ENCODE measurements around the gene RIN1.
"Not testable (repeated sequence)": the region's sequence is repeated elsewhere in the genome, so short reads cannot be mapped to it uniquely, and the experiment has no call there.

The RIN1 gene

DNA sequence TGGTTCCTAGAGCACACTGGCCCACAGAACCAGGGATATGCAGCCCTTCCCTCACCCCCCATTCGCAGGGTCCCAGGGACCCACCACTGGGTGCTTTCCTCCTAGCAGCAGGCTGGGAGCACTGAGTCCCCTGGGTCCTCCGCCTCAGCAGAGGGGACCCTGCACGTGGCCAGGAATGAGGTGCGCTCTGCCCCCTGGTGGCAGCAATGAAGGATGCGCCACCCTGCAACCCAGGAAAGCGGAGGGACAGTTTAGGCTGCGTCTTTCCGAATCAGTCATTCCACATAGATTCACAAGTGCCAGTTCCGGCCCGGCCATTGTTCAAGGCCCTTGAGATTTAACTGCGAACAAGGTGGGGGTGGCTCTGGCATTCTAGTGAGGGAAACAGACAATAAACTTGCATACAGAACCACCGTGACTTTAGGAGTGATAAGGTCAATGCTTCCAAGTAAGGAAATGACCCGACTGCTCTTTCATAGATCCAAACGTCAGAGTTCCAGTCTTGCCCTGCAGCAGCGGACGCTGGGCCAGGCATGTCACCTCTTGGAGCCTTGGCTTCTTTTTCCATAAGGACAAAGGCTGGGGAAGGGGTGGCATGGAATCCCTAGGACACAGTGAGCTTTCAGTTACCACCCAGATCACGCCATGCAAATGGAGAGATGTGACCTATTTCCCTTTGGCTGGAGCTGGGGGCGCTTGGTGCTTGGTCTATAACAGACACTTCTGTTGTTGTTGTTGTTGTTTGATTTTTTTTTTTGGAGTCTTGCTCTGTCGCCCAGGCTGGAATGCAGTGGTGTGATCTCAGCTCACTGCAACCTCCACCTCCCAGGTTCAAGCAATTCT, 7.7 kb downstream of the RIN1 start:
- FAIRE-seq (peak; percentile 98), DNase-seq (ENCODE audit: insufficient read length, low spot score) (peak; percentile 91)
- TF ChIP-seq POU2F2 (IDR thresholded peaks at IDR 0.05; ENCODE audit: low read depth, low read length): peak; percentile 16; the same call in 1 of the 2 replicates
- TF ChIP-seq SPI1 (IDR thresholded peaks at IDR 0.05; ENCODE audit: low read depth, low read length): no peak

DNA sequence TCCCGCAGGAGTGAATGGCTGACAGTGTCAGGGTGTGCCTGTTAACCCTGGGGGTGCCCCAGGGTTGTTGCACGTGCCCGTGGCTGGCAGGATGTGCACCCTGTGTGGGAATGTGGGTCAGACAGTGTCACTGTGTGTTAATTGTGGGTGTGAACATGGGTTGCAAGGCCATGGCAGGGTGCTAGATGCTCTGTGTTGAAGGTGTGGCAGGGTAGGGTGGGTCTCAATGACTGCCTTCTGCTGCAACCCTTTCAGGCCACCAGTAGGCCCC, 8.3 kb downstream of the RIN1 start:
- TF ChIP-seq POU2F2 (IDR thresholded peaks at IDR 0.05; ENCODE audit: low read depth, low read length) (no peak), SPI1 (IDR thresholded peaks at IDR 0.05; ENCODE audit: low read depth, low read length) (no peak), POLR2AphosphoS5 (IDR thresholded peaks at IDR 0.05; ENCODE audit: low read depth, low read length) (no peak), PAX5 (IDR thresholded peaks at IDR 0.05; ENCODE audit: insufficient read depth, low read length, severe bottlenecking) (no peak), TAF1 (IDR thresholded peaks at IDR 0.05; ENCODE audit: low read depth, low read length) (no peak), POLR2A (IDR thresholded peaks at IDR 0.05; ENCODE audit: low read depth, low read length) (no peak)
- DNase-seq (ENCODE audit: insufficient read length, low spot score): no peak
- FAIRE-seq: no peak

GRCh38 chr11:66327171-66328030, 8.8 kb downstream of the RIN1 start:
- FAIRE-seq: no peak
- no peak for DNase-seq (ENCODE audit: insufficient read length, low spot score)
- TF ChIP-seq POU2F2 (IDR thresholded peaks at IDR 0.05; ENCODE audit: low read depth, low read length): no peak
- no peak for TF ChIP-seq PAX5 (IDR thresholded peaks at IDR 0.05; ENCODE audit: insufficient read depth, low read length, severe bottlenecking)
- TF ChIP-seq POLR2A (IDR thresholded peaks at IDR 0.05; ENCODE audit: low read depth, low read length): no peak
- TF ChIP-seq POLR2AphosphoS5 (IDR thresholded peaks at IDR 0.05; ENCODE audit: low read depth, low read length): no peak
- no peak for TF ChIP-seq SPI1 (IDR thresholded peaks at IDR 0.05; ENCODE audit: low read depth, low read length)
- TF ChIP-seq TAF1 (IDR thresholded peaks at IDR 0.05; ENCODE audit: low read depth, low read length): no peak

- TF ChIP-seq SPI1 (IDR thresholded peaks at IDR 0.05; ENCODE audit: low read depth, low read length) (no peak), POLR2AphosphoS5 (IDR thresholded peaks at IDR 0.05; ENCODE audit: low read depth, low read length) (no peak), POU2F2 (IDR thresholded peaks at IDR 0.05; ENCODE audit: low read depth, low read length) (no peak), PAX5 (IDR thresholded peaks at IDR 0.05; ENCODE audit: insufficient read depth, low read length, severe bottlenecking) (no peak), TAF1 (IDR thresholded peaks at IDR 0.05; ENCODE audit: low read depth, low read length) (no peak), POLR2A (IDR thresholded peaks at IDR 0.05; ENCODE audit: low read depth, low read length) (no peak)
- no peak for FAIRE-seq
- no peak for DNase-seq (ENCODE audit: insufficient read length, low spot score)
These were observed 9.7 kb downstream of the RIN1 start for GRCh38 chr11:66326261-66327111.

DNA sequence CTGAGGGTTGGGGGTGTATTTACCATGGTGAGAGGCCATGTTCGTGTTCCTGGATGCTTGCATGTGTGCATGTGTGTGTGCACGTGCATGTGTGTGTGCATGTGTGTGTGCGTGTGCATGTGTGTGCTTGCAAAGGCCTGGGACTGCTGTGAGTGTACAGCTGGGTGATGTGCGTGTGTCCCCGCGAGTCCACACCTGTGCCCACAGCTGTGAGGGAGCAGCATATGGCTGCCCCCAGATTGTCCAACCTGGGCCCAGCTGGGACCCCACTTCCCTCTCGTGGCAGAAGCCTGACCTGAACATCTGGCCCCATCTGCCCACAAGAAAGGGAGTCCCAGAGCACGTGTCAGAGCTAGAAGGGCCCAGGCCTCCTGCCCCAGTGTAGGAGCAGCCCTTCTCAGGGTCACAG, 11.0 kb downstream of the RIN1 start:
- no peak for TF ChIP-seq POLR2A (IDR thresholded peaks at IDR 0.05; ENCODE audit: low read depth, low read length)
- TF ChIP-seq POLR2AphosphoS5 (IDR thresholded peaks at IDR 0.05; ENCODE audit: low read depth, low read length): no peak
- TF ChIP-seq PAX5 (IDR thresholded peaks at IDR 0.05; ENCODE audit: insufficient read depth, low read length, severe bottlenecking): no peak
- TF ChIP-seq POU2F2 (IDR thresholded peaks at IDR 0.05; ENCODE audit: low read depth, low read length): no peak
- no peak for TF ChIP-seq SPI1 (IDR thresholded peaks at IDR 0.05; ENCODE audit: low read depth, low read length)
- TF ChIP-seq TAF1 (IDR thresholded peaks at IDR 0.05; ENCODE audit: low read depth, low read length): no peak
- FAIRE-seq: peak; percentile 48
- no peak for DNase-seq (ENCODE audit: insufficient read length, low spot score)

GRCh38 chr11:66324664-66325063, 11.6 kb downstream of the RIN1 start:
- no peak for FAIRE-seq
- DNase-seq (ENCODE audit: insufficient read length, low spot score): no peak
- TF ChIP-seq POU2F2 (IDR thresholded peaks at IDR 0.05; ENCODE audit: low read depth, low read length) (no peak), PAX5 (IDR thresholded peaks at IDR 0.05; ENCODE audit: insufficient read depth, low read length, severe bottlenecking) (no peak)

DNA sequence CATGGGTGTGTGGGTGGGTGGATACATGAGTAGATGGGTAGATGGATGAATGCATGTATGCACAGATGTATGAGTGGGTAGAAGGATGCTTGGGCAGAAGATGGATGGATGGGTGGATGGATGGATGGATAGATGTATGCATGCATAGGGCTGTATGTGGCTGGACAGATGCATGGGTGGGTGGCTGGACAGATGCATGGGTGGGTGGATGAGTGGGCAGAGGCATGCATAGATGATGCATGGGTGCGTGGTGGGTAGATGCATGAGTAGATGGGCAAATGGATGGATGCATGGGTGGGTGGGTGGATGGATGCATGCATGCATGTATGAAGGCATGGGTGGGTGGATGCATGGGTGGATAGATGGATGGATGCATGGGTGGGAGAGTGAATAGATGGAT, 12.6 kb downstream of the RIN1 start:
- no peak for FAIRE-seq
- DNase-seq (ENCODE audit: insufficient read length, low spot score): no peak
- TF ChIP-seq SPI1 (IDR thresholded peaks at IDR 0.05; ENCODE audit: low read depth, low read length): no peak
- no peak for TF ChIP-seq TAF1 (IDR thresholded peaks at IDR 0.05; ENCODE audit: low read depth, low read length)
- no peak for TF ChIP-seq POLR2AphosphoS5 (IDR thresholded peaks at IDR 0.05; ENCODE audit: low read depth, low read length)
- TF ChIP-seq PAX5 (IDR thresholded peaks at IDR 0.05; ENCODE audit: insufficient read depth, low read length, severe bottlenecking): no peak
- TF ChIP-seq POU2F2 (IDR thresholded peaks at IDR 0.05; ENCODE audit: low read depth, low read length): no peak
- TF ChIP-seq POLR2A (IDR thresholded peaks at IDR 0.05; ENCODE audit: low read depth, low read length): no peak

DNA sequence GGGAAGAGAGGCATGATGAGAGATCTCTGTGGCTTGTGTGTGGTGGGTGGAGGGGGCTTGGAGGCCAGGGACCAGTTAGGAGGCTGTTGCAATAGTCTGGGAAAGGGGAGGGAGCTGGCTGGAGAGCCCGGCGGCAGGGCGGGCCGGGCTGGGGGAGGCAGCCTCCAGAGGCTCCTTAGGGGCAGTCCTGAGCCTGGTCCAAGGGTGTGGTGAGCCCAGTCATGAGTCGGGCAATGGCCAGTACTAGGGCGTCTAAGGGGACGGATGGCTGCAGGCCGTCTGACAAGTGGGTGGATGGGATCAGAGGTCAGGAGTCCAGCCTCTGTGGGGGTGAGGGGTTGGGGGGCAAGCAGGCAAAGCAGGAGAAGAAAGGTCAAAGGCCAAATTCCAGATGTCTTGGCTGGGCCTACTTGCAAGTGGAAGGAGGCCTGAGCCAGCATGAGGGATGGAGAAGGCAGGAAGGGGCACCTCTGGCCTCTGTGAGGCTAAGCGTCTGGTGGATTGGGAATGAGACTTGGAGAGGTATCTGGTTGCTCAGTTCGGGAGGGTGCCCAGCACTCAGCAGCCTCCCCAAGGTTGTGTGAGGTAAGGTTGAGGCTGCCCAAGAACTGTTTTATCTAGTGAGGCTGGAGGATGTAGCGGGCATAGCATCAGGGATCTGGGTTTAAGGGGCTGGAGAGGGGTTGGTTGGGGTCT, 13.4 kb downstream of the RIN1 start:
- FAIRE-seq: no peak

GRCh38 chr11:66321606-66322005, 14.6 kb downstream of the RIN1 start:
- no peak for FAIRE-seq
- no peak for DNase-seq (ENCODE audit: insufficient read length, low spot score)
- TF ChIP-seq TAF1 (IDR thresholded peaks at IDR 0.05; ENCODE audit: low read depth, low read length) (no peak), PAX5 (IDR thresholded peaks at IDR 0.05; ENCODE audit: insufficient read depth, low read length, severe bottlenecking) (no peak), SPI1 (IDR thresholded peaks at IDR 0.05; ENCODE audit: low read depth, low read length) (no peak), POLR2AphosphoS5 (IDR thresholded peaks at IDR 0.05; ENCODE audit: low read depth, low read length) (no peak), POLR2A (IDR thresholded peaks at IDR 0.05; ENCODE audit: low read depth, low read length) (no peak), POU2F2 (IDR thresholded peaks at IDR 0.05; ENCODE audit: low read depth, low read length) (no peak)

More for the DNA sequence above, 13.4 kb downstream of the RIN1 start:
- no peak for TF ChIP-seq PAX5 (IDR thresholded peaks at IDR 0.05; ENCODE audit: insufficient read depth, low read length, severe bottlenecking)
- DNase-seq (ENCODE audit: insufficient read length, low spot score): no peak

GRCh38 chr11:66320748-66321147, 15.5 kb downstream of the RIN1 start:
- FAIRE-seq; DNase-seq (ENCODE audit: insufficient read length, low spot score): not testable (repeated sequence)

- not testable (repeated sequence) for DNase-seq (ENCODE audit: insufficient read length, low spot score); FAIRE-seq
These were observed 15.9 kb downstream of the RIN1 start for GRCh38 chr11:66320289-66320688.
